NB4 (cell line): ENCODE measurements around the gene PEX11B.
A peak's percentile ranks its signal among the peaks of the same experiment; 100 is the strongest.
"Not testable (repeated sequence)": the region's sequence is repeated elsewhere in the genome, so short reads cannot be mapped to it uniquely, and the experiment has no call there.

Source experiments
- DNase-seq: peaks from one replicate; pipeline ENCODE4 v3.0.0; 2010; ENCODE audit warnings: low read depth
- H3K4me3 ChIP-seq: one replicate; pipeline ENCODE4 v1.5.1; 2011; ENCODE audit warnings: mild to moderate bottlenecking, low read depth, low read length, moderate library complexity
- CTCF ChIP-seq: IDR thresholded peaks from one replicate; pipeline ENCODE4 v1.5.1; 2012; ENCODE audit warnings: low read depth, low read length
- MAX ChIP-seq: IDR thresholded peaks from 2 replicates; pipeline ENCODE4 v1.6.1; 2011; ENCODE audit warnings: low read depth, low read length
- MYC ChIP-seq: IDR thresholded peaks from 2 replicates; pipeline ENCODE4 v1.6.1; 2011; ENCODE audit warnings: low read depth, low read length
- POLR2A ChIP-seq: IDR thresholded peaks from 2 replicates; pipeline ENCODE4 v1.6.1; 2011; ENCODE audit warnings: mild to moderate bottlenecking; ENCODE audit not compliant: insufficient read length; ENCODE audit errors: extremely low read depth

The PEX11B gene

GRCh38 chr1:145922266-145922665 is 3.7 kb upstream of the PEX11B start:
- no peak for TF ChIP-seq CTCF
- TF ChIP-seq MAX, result no peak
- no peak for TF ChIP-seq MYC
- TF ChIP-seq POLR2A, result no peak
- H3K4me3 ChIP-seq, result no peak overlapping the region
- DNase-seq, result peak; percentile 30

- not testable (repeated sequence) for H3K4me3 ChIP-seq, DNase-seq
Measured at GRCh38 chr1:145920297-145920696, 1.8 kb upstream of the PEX11B start.

- DNase-seq, result peak; percentile 61
- peak overlapping the region; percentile 92 for H3K4me3 ChIP-seq
- TF ChIP-seq POLR2A (peak; percentile 7), MAX (no peak)
Measured at GRCh38 chr1:145918992-145919939, 749 bp upstream of the PEX11B start.

GRCh38 chr1:145917595-145917994 is 922 bp downstream of the PEX11B start:
- no peak for DNase-seq
- H3K4me3 ChIP-seq, result peak overlapping the region; percentile 92
- no peak for TF ChIP-seq MYC
- TF ChIP-seq CTCF, result no peak
- no peak for TF ChIP-seq POLR2A
- no peak for TF ChIP-seq MAX

GRCh38 chr1:145916745-145917144 is 1.8 kb downstream of the PEX11B start:
- DNase-seq, result no peak
- no peak for TF ChIP-seq POLR2A
- TF ChIP-seq CTCF, result no peak
- no peak for TF ChIP-seq MAX
- H3K4me3 ChIP-seq, result no peak overlapping the region

- DNase-seq, result peak; percentile 25
- TF ChIP-seq MYC, result no peak
- TF ChIP-seq MAX, result no peak
- no peak for TF ChIP-seq POLR2A
- no peak for TF ChIP-seq CTCF
- no peak overlapping the region for H3K4me3 ChIP-seq
Measured at GRCh38 chr1:145912128-145912641, 6.3 kb downstream of the PEX11B start.

- peak; percentile 69 for DNase-seq
- no peak overlapping the region for H3K4me3 ChIP-seq
- TF ChIP-seq MYC (no peak), MAX (no peak)
Measured at GRCh38 chr1:145908653-145909052, 9.9 kb downstream of the PEX11B start.
